Stimulated activated memory B cell treated with anti-CD40 and anti-IgM and Interleukin-4, amounts not matched to agents 10 μg/mL and 1 μg/mL and 100 μg/mL, for 72 hours (primary cell): ENCODE data around the gene VTCN1.
"Not testable (repeated sequence)": the region's sequence is repeated elsewhere in the genome, so short reads cannot be mapped to it uniquely, and the experiment has no call there.

ENCODE experiments used
- ATAC-seq: fragments of 150-1000 bp; cut with Tn5 transposase; 2 replicates; pipeline ENCODE4 v1.10.0; 2021
- H3K27ac Mint-ChIP-seq: one replicate; pipeline ENCODE4 v1.8.0; 2022; ENCODE audit warnings: mild to moderate bottlenecking, mixed read lengths
- H3K27me3 Mint-ChIP-seq: one replicate; pipeline ENCODE4 v1.8.0; 2022; ENCODE audit warnings: mixed read lengths
- H3K36me3 Mint-ChIP-seq: one replicate; pipeline ENCODE4 v1.8.0; 2022; ENCODE audit warnings: mixed read lengths
- H3K4me1 Mint-ChIP-seq: one replicate; pipeline ENCODE4 v1.8.0; 2022; ENCODE audit warnings: mixed read lengths
- H3K4me3 Mint-ChIP-seq: one replicate; pipeline ENCODE4 v1.8.0; 2022; ENCODE audit warnings: mild to moderate bottlenecking, moderate library complexity, mixed read lengths
- H3K9me3 Mint-ChIP-seq: one replicate; pipeline ENCODE4 v1.8.0; 2022; ENCODE audit warnings: mixed read lengths

The VTCN1 gene

GRCh38 chr1:117161887-117162286 is 48.8 kb downstream of the VTCN1 start:
- peaks cover 52% of the 10 kb centered on the region for H3K27me3 Mint-ChIP-seq
- ATAC-seq = no peak
- H3K4me3 Mint-ChIP-seq = no peak overlapping the region
- H3K27ac Mint-ChIP-seq = no peak overlapping the region
- H3K9me3 Mint-ChIP-seq = no peaks in the 10 kb centered on the region
- H3K36me3 Mint-ChIP-seq = no peaks in the 10 kb centered on the region
- peaks cover under 1% of the 10 kb centered on the region for H3K4me1 Mint-ChIP-seq

DNA sequence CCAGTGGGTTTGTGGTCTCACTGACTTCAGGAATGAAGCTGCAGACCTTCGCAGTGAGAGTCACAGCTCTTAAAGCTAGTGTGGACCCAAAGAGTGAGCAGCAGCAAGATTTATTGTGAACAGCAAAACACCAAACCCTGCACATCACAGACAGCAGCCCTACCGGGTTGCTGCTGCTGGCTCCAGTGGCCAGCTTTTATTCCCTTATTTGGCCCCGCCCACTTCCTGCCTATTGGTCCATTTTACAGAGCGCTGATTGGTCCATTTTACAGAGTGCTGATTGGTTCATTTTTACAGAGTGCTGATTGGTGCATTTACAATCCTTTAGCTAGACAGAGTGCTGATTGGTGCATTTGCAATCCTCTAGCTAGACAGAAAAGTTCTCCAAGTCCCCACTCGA is 59.4 kb downstream of the VTCN1 start:
- not testable (repeated sequence) for ATAC-seq, H3K27ac Mint-ChIP-seq, H3K4me3 Mint-ChIP-seq, H3K27me3 Mint-ChIP-seq, H3K4me1 Mint-ChIP-seq, H3K36me3 Mint-ChIP-seq, H3K9me3 Mint-ChIP-seq

GRCh38 chr1:117150316-117150715 is 60.4 kb downstream of the VTCN1 start:
- H3K36me3 Mint-ChIP-seq = no peaks in the 10 kb centered on the region
- H3K27ac Mint-ChIP-seq = no peak overlapping the region
- H3K27me3 Mint-ChIP-seq = peaks cover 10% of the 10 kb centered on the region
- no peaks in the 10 kb centered on the region for H3K9me3 Mint-ChIP-seq
- ATAC-seq = no peak
- no peak overlapping the region for H3K4me3 Mint-ChIP-seq
- no peaks in the 10 kb centered on the region for H3K4me1 Mint-ChIP-seq

DNA sequence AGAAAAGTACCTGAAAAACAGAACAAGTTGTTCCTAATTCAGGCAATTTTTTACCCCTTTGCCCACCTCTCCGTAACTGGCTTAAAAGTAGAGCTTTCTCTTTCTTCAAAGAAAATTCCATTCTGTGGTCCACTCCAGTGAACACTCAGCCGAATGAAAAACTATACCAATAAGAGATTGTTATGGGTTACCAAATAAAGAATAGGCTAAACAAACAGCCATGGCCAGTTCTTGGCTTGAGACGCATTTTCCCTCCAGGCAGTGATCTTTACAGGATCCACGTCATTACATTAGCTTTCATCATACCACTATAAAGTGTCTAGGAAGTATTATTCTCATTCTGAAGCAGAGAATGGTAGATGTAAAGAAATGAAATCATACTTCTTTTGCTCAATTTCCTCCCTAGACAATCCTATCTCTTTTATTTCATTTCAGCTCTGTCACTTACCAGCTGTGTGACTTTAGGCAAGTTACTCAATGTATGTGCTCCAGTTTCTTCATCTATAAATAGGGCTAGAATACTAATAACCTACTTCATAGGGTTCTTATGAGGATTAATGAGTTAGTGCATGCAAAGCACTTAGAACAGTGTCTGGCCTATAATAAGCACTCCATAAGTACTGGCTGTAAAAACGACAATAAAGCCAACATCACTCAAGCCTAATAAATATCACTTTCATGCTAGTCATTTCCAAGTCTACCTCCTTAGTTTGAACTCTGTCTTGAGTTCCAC is 62.7 kb downstream of the VTCN1 start:
- Mint-ChIP-seq H3K27ac (no peak overlapping the region), H3K27me3 (peaks cover 10% of the 10 kb centered on the region), H3K36me3 (no peaks in the 10 kb centered on the region), H3K4me3 (no peak overlapping the region), H3K9me3 (no peaks in the 10 kb centered on the region), H3K4me1 (no peaks in the 10 kb centered on the region)
- no peak for ATAC-seq

- Mint-ChIP-seq H3K4me1 (no peaks in the 10 kb centered on the region), H3K27me3 (peaks cover 10% of the 10 kb centered on the region), H3K27ac (no peak overlapping the region), H3K9me3 (no peaks in the 10 kb centered on the region), H3K36me3 (no peaks in the 10 kb centered on the region), H3K4me3 (no peak overlapping the region)
- no peak for ATAC-seq
Measured at GRCh38 chr1:117147341-117147831, 63.3 kb downstream of the VTCN1 start.

GRCh38 chr1:117146575-117147340 is 64.0 kb downstream of the VTCN1 start:
- no peak for ATAC-seq
- Mint-ChIP-seq H3K9me3 (no peaks in the 10 kb centered on the region), H3K27ac (no peak overlapping the region)

GRCh38 chr1:117146072-117146471 is 64.7 kb downstream of the VTCN1 start:
- no peak overlapping the region for H3K4me3 Mint-ChIP-seq
- H3K27ac Mint-ChIP-seq = no peak overlapping the region
- peaks cover 10% of the 10 kb centered on the region for H3K27me3 Mint-ChIP-seq
- no peak for ATAC-seq
- no peaks in the 10 kb centered on the region for H3K9me3 Mint-ChIP-seq
- H3K36me3 Mint-ChIP-seq = no peaks in the 10 kb centered on the region
- H3K4me1 Mint-ChIP-seq = no peaks in the 10 kb centered on the region

More at GRCh38 chr1:117146575-117147340, 64.0 kb downstream of the VTCN1 start:
- no peaks in the 10 kb centered on the region for H3K36me3 Mint-ChIP-seq
- H3K4me3 Mint-ChIP-seq = no peak overlapping the region
- H3K4me1 Mint-ChIP-seq = no peaks in the 10 kb centered on the region
- peaks cover 10% of the 10 kb centered on the region for H3K27me3 Mint-ChIP-seq

DNA sequence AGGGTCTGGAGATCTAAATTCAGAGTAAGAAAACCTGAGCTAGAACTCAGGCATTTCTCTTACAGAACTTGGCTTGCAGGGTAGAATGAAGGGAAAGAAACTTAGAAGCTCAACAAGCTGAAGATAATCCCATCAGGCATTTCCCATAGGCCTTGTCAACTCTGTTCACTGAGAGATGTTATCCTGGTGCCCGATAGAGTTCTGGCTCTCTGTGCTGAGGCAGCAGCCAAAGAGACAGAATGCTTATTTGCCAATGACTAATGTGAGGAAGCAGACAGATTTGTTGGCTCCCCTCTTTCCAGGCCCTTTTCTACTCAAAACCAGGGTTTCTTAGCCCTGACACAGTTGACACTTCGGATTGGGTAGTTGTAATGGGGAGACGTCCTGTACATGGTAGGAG is 66.9 kb downstream of the VTCN1 start:
- no peaks in the 10 kb centered on the region for H3K4me1 Mint-ChIP-seq
- ATAC-seq = no peak
- no peaks in the 10 kb centered on the region for H3K9me3 Mint-ChIP-seq
- H3K36me3 Mint-ChIP-seq = no peaks in the 10 kb centered on the region
- H3K4me3 Mint-ChIP-seq = no peak overlapping the region
- H3K27ac Mint-ChIP-seq = no peak overlapping the region
- H3K27me3 Mint-ChIP-seq = peaks cover 10% of the 10 kb centered on the region

GRCh38 chr1:117143172-117143571 is 67.6 kb downstream of the VTCN1 start:
- H3K36me3 Mint-ChIP-seq = no peaks in the 10 kb centered on the region
- ATAC-seq = no peak
- H3K9me3 Mint-ChIP-seq = no peaks in the 10 kb centered on the region
- H3K27ac Mint-ChIP-seq = no peak overlapping the region
- H3K4me3 Mint-ChIP-seq = no peak overlapping the region
- H3K27me3 Mint-ChIP-seq = peaks cover 10% of the 10 kb centered on the region
- H3K4me1 Mint-ChIP-seq = no peaks in the 10 kb centered on the region

- H3K27ac Mint-ChIP-seq = no peak overlapping the region
- no peaks in the 10 kb centered on the region for H3K9me3 Mint-ChIP-seq
- no peaks in the 10 kb centered on the region for H3K4me1 Mint-ChIP-seq
- no peak for ATAC-seq
- no peaks in the 10 kb centered on the region for H3K36me3 Mint-ChIP-seq
- H3K27me3 Mint-ChIP-seq = peaks cover 10% of the 10 kb centered on the region
- no peak overlapping the region for H3K4me3 Mint-ChIP-seq
Measured at GRCh38 chr1:117142200-117142599, 68.5 kb downstream of the VTCN1 start.

- Mint-ChIP-seq H3K4me1 (no peaks in the 10 kb centered on the region), H3K36me3 (no peaks in the 10 kb centered on the region), H3K27ac (no peak overlapping the region), H3K27me3 (peaks cover 20% of the 10 kb centered on the region), H3K4me3 (no peak overlapping the region), H3K9me3 (no peaks in the 10 kb centered on the region)
- ATAC-seq = no peak
Measured at GRCh38 chr1:117138561-117138960, 72.2 kb downstream of the VTCN1 start.

- no peak overlapping the region for H3K4me3 Mint-ChIP-seq
- no peaks in the 10 kb centered on the region for H3K9me3 Mint-ChIP-seq
- H3K27me3 Mint-ChIP-seq = peaks cover 23% of the 10 kb centered on the region
- no peak overlapping the region for H3K27ac Mint-ChIP-seq
- no peaks in the 10 kb centered on the region for H3K4me1 Mint-ChIP-seq
- no peaks in the 10 kb centered on the region for H3K36me3 Mint-ChIP-seq
- no peak for ATAC-seq
Measured at GRCh38 chr1:117138106-117138505, 72.6 kb downstream of the VTCN1 start.

DNA sequence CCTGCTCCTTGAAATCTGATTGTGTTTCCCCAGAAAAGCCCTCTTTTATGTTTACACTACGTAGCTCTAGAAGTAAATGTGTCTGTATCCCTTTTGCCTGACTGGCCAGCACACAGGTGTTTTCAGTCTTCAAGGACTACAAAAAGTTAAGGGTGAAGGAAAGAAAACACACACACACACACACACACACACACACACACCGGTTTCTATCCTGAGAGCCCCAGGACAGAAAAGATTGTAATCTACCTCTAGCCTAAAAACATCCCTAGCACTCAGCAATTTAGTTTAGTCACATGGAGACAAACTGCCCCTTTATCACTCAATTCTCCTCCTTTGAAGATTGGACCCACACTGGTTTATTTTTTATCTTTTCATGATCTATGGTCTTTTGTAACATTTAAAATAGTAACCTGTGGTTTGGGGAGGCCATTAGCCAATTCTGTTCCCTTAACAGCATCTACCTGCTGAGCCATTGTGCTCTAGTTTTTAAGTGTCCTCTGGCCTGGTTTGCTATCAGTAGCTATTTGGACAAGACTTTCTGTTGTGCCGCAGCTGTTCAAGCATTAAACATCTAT is 73.4 kb downstream of the VTCN1 start:
- Mint-ChIP-seq H3K36me3 (no peaks in the 10 kb centered on the region), H3K9me3 (no peaks in the 10 kb centered on the region)
- no peak for ATAC-seq

DNA sequence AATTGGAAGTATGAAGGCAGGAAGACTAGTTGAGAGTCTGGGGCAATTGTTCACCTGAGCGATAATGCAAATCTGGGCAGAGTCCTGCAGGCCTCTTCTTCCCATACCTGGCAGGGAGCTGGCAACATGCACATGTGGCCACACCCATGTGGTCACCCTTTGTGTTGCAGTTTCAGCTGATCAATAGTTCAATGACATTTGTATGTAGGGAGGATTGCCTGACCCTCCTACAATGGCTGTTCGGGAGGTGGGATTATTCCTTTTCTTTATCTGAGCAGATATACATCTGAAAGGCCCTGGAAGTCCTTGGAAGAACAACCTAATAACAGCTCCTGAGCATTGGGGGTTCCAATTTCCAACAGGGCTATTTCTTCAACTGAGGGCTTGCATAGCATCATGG is 74.0 kb downstream of the VTCN1 start:
- Mint-ChIP-seq H3K36me3 (no peaks in the 10 kb centered on the region), H3K9me3 (no peaks in the 10 kb centered on the region), H3K4me3 (no peak overlapping the region), H3K4me1 (no peaks in the 10 kb centered on the region), H3K27ac (no peak overlapping the region), H3K27me3 (peaks cover 23% of the 10 kb centered on the region)
- ATAC-seq = no peak

More for the DNA sequence above, 73.4 kb downstream of the VTCN1 start:
- Mint-ChIP-seq H3K27ac (no peak overlapping the region), H3K4me3 (no peak overlapping the region), H3K4me1 (no peaks in the 10 kb centered on the region), H3K27me3 (peaks cover 23% of the 10 kb centered on the region)

DNA sequence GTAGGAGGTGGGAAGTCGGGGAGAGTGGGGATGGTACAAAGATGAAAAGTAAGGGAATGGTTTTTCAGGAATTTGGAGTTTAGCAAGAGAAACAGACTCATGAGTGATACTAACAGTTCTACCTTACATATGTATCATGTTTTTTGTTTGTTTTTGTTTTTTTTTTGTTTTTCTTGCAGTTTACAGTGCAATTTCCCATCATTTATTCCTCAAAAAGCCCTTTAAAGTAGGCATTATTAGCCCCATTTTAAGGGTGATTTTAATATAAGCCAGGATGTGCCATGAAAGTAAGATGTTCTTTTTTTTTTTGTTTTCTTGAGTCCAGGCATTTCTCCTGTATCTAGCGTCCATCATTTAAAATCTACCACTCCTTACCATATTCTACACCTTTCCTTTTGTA is 75.4 kb downstream of the VTCN1 start:
- H3K36me3 Mint-ChIP-seq = no peaks in the 10 kb centered on the region
- no peak overlapping the region for H3K27ac Mint-ChIP-seq
- H3K27me3 Mint-ChIP-seq = peaks cover 23% of the 10 kb centered on the region
- ATAC-seq = no peak
- no peaks in the 10 kb centered on the region for H3K9me3 Mint-ChIP-seq
- H3K4me3 Mint-ChIP-seq = no peak overlapping the region
- H3K4me1 Mint-ChIP-seq = no peaks in the 10 kb centered on the region

GRCh38 chr1:117130526-117130925 is 80.2 kb downstream of the VTCN1 start:
- H3K9me3 Mint-ChIP-seq = no peaks in the 10 kb centered on the region
- H3K36me3 Mint-ChIP-seq = no peaks in the 10 kb centered on the region
- H3K27me3 Mint-ChIP-seq = peaks cover 22% of the 10 kb centered on the region
- H3K27ac Mint-ChIP-seq = no peak overlapping the region
- no peak for ATAC-seq
- no peaks in the 10 kb centered on the region for H3K4me1 Mint-ChIP-seq
- no peak overlapping the region for H3K4me3 Mint-ChIP-seq
